Esophagus muscularis mucosa (tissue), 3 donors: ENCODE results near the gene VCL.

Experiments
- POLR2A ChIP-seq: fragments of 450-650 bp; IDR thresholded peaks from one replicate; pipeline ENCODE4 v1.6.1; 2017; ENCODE audit warnings: antibody characterized with exemption, moderate library complexity, mild to moderate bottlenecking, low read depth
- TF ChIP-seq, protein P1 (sequence below), 3 experiments: fragments of 200-600 bp in 2 of 3; fragments of 450-650 bp in 1 of 3; sonication (generic) in 2 of 3; IDR thresholded peaks; one replicate each; pipeline ENCODE4 v1.5.1; 2017 to 2019; ENCODE audit warnings: antibody characterized with exemption in 3 of 3, mild to moderate bottlenecking in 2 of 3, moderate library complexity in 1 of 3

DNA sequence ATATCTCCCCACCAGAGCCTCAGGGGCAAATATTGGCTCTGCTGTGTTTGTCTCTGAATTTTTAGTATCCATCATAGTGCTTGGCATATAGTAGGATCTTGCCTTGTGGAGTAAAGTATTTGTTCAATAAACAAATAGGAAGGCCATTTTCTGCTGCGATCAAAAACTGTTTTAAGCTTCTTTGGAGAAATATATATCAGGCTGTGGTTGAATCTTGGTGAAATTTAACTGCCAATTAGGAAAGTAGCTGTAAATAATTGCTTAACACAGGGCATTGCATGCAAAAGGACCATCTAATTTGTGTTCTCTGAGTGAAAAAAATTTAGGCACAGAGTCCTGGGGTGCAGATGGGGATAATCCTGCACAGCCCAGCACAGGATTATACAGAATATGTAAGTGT lies 15.1 kb downstream of the VCL start:
- TF ChIP-seq, protein P1, sequence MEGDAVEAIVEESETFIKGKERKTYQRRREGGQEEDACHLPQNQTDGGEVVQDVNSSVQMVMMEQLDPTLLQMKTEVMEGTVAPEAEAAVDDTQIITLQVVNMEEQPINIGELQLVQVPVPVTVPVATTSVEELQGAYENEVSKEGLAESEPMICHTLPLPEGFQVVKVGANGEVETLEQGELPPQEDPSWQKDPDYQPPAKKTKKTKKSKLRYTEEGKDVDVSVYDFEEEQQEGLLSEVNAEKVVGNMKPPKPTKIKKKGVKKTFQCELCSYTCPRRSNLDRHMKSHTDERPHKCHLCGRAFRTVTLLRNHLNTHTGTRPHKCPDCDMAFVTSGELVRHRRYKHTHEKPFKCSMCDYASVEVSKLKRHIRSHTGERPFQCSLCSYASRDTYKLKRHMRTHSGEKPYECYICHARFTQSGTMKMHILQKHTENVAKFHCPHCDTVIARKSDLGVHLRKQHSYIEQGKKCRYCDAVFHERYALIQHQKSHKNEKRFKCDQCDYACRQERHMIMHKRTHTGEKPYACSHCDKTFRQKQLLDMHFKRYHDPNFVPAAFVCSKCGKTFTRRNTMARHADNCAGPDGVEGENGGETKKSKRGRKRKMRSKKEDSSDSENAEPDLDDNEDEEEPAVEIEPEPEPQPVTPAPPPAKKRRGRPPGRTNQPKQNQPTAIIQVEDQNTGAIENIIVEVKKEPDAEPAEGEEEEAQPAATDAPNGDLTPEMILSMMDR (IDR thresholded peaks at IDR 0.05), result no peak
- no peak for TF ChIP-seq POLR2A
